Subcutaneous adipose tissue (tissue), 4 donors: Measurements from ENCODE around the gene UBE2N. TPM values are rescaled to one million over a fixed set of nuclear protein-coding genes. Genes with fewer than 3 reads are reported as not detected.

Experiments used
- CTCF ChIP-seq: fragments of 450-650 bp; IDR thresholded peaks from one replicate; pipeline ENCODE4 v1.5.1; 2016; ENCODE audit warnings: low read depth, mild to moderate bottlenecking, control low read depth, antibody characterized with exemption, moderate library complexity
- total RNA-seq, 4 donors: library from RNA; depleted of rRNA; stranded (reverse); fragments of >200 nt; gene quantifications; one replicate each; pipeline ENCODE4 v1.1.0, GENCODE V29; 2016

UBE2N gene
- total RNA-seq, 4 donors from 2014 or later: 20.7 to 65.9 (median 22.4) TPM

- no peak for TF ChIP-seq CTCF
Measured at GRCh38 chr12:93456077-93456476, 14.3 kb upstream of the UBE2N start.

GRCh38 chr12:93453633-93454032 is 11.9 kb upstream of the UBE2N start:
- TF ChIP-seq CTCF: no peak

GRCh38 chr12:93451423-93452158 is 9.8 kb upstream of the UBE2N start:
- TF ChIP-seq CTCF: no peak

- no peak for TF ChIP-seq CTCF
Measured at GRCh38 chr12:93449277-93449676, 7.5 kb upstream of the UBE2N start.

GRCh38 chr12:93448796-93449195 is 7.0 kb upstream of the UBE2N start:
- TF ChIP-seq CTCF: no peak

- TF ChIP-seq CTCF: no peak
Measured at GRCh38 chr12:93447555-93448290, 6.0 kb upstream of the UBE2N start.

- TF ChIP-seq CTCF: no peak
Measured at GRCh38 chr12:93443576-93443975, 1.8 kb upstream of the UBE2N start.
